Panc1 (cell line): Measurements from ENCODE around the gene KCNK10.

ENCODE experiments used
- CTCF ChIP-seq: fragments of 450-650 bp; IDR thresholded peaks from 2 replicates; pipeline ENCODE4 v1.5.1; 2017; ENCODE audit warnings: mild to moderate bottlenecking
- SIN3A ChIP-seq: IDR thresholded peaks from 2 replicates; pipeline ENCODE4 v1.6.1; 2012; ENCODE audit warnings: low read depth, mild to moderate bottlenecking, low read length, moderate library complexity, borderline replicate concordance; ENCODE audit not compliant: insufficient read depth

- TF ChIP-seq CTCF (no peak), SIN3A (no peak)
Observed at GRCh38 chr14:88208858-88209257, 114.2 kb downstream of the KCNK10 start.
